ENCODE data around the gene NT5DC4. TPM values are rescaled to one million over a fixed set of nuclear protein-coding genes. Genes with fewer than 3 reads are reported as not detected.

The NT5DC4 gene
- total RNA-seq, 1 experiment from 2014 or later, result not detected

- H3K4me3 ChIP-seq (ENCODE audit: low read depth in 2 of 2, low read length in 2 of 2), result no peak overlapping the region
- no peak overlapping the region for H3K27ac ChIP-seq (ENCODE audit: low read length)
- CTCF ChIA-PET, result interaction anchor here (0.5 to 5.2 kb wide), 4 partner anchors 9 to 146 kb away, joined by 3 to 38 read pairs (median 4); no protein-coding TSS in a partner anchor
- TF ChIP-seq TCF7L2 (IDR thresholded peaks at IDR 0.05; ENCODE audit: low read depth, low read length), result no peak
- no peak for TF ChIP-seq CTCF (IDR thresholded peaks at IDR 0.05)
- TF ChIP-seq, protein P1, sequence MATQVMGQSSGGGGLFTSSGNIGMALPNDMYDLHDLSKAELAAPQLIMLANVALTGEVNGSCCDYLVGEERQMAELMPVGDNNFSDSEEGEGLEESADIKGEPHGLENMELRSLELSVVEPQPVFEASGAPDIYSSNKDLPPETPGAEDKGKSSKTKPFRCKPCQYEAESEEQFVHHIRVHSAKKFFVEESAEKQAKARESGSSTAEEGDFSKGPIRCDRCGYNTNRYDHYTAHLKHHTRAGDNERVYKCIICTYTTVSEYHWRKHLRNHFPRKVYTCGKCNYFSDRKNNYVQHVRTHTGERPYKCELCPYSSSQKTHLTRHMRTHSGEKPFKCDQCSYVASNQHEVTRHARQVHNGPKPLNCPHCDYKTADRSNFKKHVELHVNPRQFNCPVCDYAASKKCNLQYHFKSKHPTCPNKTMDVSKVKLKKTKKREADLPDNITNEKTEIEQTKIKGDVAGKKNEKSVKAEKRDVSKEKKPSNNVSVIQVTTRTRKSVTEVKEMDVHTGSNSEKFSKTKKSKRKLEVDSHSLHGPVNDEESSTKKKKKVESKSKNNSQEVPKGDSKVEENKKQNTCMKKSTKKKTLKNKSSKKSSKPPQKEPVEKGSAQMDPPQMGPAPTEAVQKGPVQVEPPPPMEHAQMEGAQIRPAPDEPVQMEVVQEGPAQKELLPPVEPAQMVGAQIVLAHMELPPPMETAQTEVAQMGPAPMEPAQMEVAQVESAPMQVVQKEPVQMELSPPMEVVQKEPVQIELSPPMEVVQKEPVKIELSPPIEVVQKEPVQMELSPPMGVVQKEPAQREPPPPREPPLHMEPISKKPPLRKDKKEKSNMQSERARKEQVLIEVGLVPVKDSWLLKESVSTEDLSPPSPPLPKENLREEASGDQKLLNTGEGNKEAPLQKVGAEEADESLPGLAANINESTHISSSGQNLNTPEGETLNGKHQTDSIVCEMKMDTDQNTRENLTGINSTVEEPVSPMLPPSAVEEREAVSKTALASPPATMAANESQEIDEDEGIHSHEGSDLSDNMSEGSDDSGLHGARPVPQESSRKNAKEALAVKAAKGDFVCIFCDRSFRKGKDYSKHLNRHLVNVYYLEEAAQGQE (IDR thresholded peaks at IDR 0.05; ENCODE audit: insufficient read depth in 1 of 2, low read depth in 2 of 2, low read length in 1 of 2), result no peak
- TF ChIP-seq SIN3A (IDR thresholded peaks at IDR 0.05; ENCODE audit: borderline replicate concordance, insufficient read depth, low read depth, low read length), result no peak
- no peak for TF ChIP-seq POLR2AphosphoS5 (IDR thresholded peaks at IDR 0.05; ENCODE audit: low read depth, low read length)
- intact Hi-C loops (cut with micrococcal nuclease; ENCODE audit: unreplicated experiment) (no loop called here), in situ Hi-C loops (cut with HindIII; ENCODE audit: low pct_unique_long_range_greater_than_20kb, low sequenced_read_pairs) (no loop called here)
- DNase-seq (ENCODE audit: low read depth, low spot score) (no peak), ATAC-seq (no peak)
- BruUV-seq (replicated peaks), result no TSS peak
- POLR2A ChIA-PET, result interaction anchor here (0.5 kb wide), 1 partner anchor 209 kb away, joined by 8 read pairs; no protein-coding TSS in a partner anchor
- no peaks in the 10 kb centered on the region for H3K9me3 ChIP-seq (ENCODE audit: control insufficient read depth, insufficient read depth, low read depth, low read length)
- peaks cover 4% of the 10 kb centered on the region; the same call in 1 of the 2 replicates for H3K4me1 ChIP-seq (ENCODE audit: control insufficient read depth, insufficient read depth, low read length)
- H3K27me3 ChIP-seq (ENCODE audit: control insufficient read depth, insufficient read depth, low read length), result no peaks in the 10 kb centered on the region
- H3K36me3 ChIP-seq (ENCODE audit: control insufficient read depth, insufficient read depth, low read length), result no peaks in the 10 kb centered on the region
These were observed 7.8 kb downstream of the NT5DC4 start for GRCh38 chr2:112728378-112729175.

GRCh38 chr2:112730216-112730615 is 9.4 kb downstream of the NT5DC4 start:
- Histone ChIP-seq H3K27me3 (ENCODE audit: control insufficient read depth, insufficient read depth, low read length) (no peaks in the 10 kb centered on the region), H3K27ac (ENCODE audit: low read length) (no peak overlapping the region), H3K9me3 (ENCODE audit: control insufficient read depth, insufficient read depth, low read depth, low read length) (no peaks in the 10 kb centered on the region), H3K4me3 (ENCODE audit: low read depth in 2 of 2, low read length in 2 of 2) (no peak overlapping the region), H3K36me3 (ENCODE audit: control insufficient read depth, insufficient read depth, low read length) (no peaks in the 10 kb centered on the region), H3K4me1 (ENCODE audit: control insufficient read depth, insufficient read depth, low read length) (peaks cover 4% of the 10 kb centered on the region; the same call in 1 of the 2 replicates)
- DNase-seq (ENCODE audit: low read depth, low spot score), result no peak
- ChIA-PET CTCF (interaction anchor here (0.6 to 1.2 kb wide), 3 partner anchors 45 to 166 kb away, joined by 3 to 8 read pairs (median 5); no protein-coding TSS in a partner anchor), POLR2A (no interaction called here)
- no TSS peak for BruUV-seq (replicated peaks)
- TF ChIP-seq, protein P1 (IDR thresholded peaks at IDR 0.05; ENCODE audit: insufficient read depth in 1 of 2, low read depth in 2 of 2, low read length in 1 of 2), result no peak
- no peak for TF ChIP-seq SIN3A (IDR thresholded peaks at IDR 0.05; ENCODE audit: borderline replicate concordance, insufficient read depth, low read depth, low read length)
- intact Hi-C loops (cut with micrococcal nuclease; ENCODE audit: unreplicated experiment), result no loop called here
- ATAC-seq, result no peak
- in situ Hi-C loops (cut with HindIII; ENCODE audit: low pct_unique_long_range_greater_than_20kb, low sequenced_read_pairs), result no loop called here

All from Panc1 (cell line).